WERI-Rb-1 (cell line): Measurements from ENCODE around the gene ESRP2.

ENCODE experiments used
- DNase-seq: peaks from one replicate; pipeline ENCODE4 v3.0.0-alpha.2; 2020
- H3K27ac ChIP-seq: fragments of 250-450 bp; sonication (Bioruptor Pico); 2 replicates; pipeline ENCODE4 v1.5.1; 2020; ENCODE audit warnings: mild to moderate bottlenecking, moderate library complexity
- H3K27me3 ChIP-seq: fragments of 250-450 bp; sonication (Bioruptor Pico); 2 replicates; pipeline ENCODE4 v1.5.1; 2021; ENCODE audit warnings: mild to moderate bottlenecking, low read depth, moderate library complexity; ENCODE audit not compliant: insufficient read depth, severe bottlenecking
- H3K36me3 ChIP-seq: fragments of 250-450 bp; sonication (Bioruptor Pico); 2 replicates; pipeline ENCODE4 v1.5.1; 2020; ENCODE audit warnings: mild to moderate bottlenecking, moderate library complexity
- H3K4me3 ChIP-seq: 2 replicates; pipeline ENCODE4 v1.5.1; 2011; ENCODE audit warnings: low read depth, mild to moderate bottlenecking, control low read depth, low read length
- H3K9me3 ChIP-seq: fragments of 250-450 bp; sonication (Bioruptor Pico); 2 replicates; pipeline ENCODE4 v1.5.1; 2021; ENCODE audit warnings: mild to moderate bottlenecking, moderate library complexity; ENCODE audit not compliant: severe bottlenecking
- TF ChIP-seq, protein P1 (sequence below): IDR thresholded peaks from 2 replicates; pipeline ENCODE4 v1.5.1; 2011; ENCODE audit warnings: low read depth, mild to moderate bottlenecking, control low read depth, inconsistent platforms, low read length

ESRP2 gene

GRCh38 chr16:68273896-68274295 is 38.0 kb upstream of the ESRP2 start:
- Histone ChIP-seq H3K9me3 (no peaks in the 10 kb centered on the region), H3K4me3 (no peak overlapping the region), H3K27ac (no peak overlapping the region), H3K36me3 (peaks cover 20% of the 10 kb centered on the region), H3K27me3 (no peaks in the 10 kb centered on the region)
- no peak for DNase-seq
- TF ChIP-seq, protein P1, sequence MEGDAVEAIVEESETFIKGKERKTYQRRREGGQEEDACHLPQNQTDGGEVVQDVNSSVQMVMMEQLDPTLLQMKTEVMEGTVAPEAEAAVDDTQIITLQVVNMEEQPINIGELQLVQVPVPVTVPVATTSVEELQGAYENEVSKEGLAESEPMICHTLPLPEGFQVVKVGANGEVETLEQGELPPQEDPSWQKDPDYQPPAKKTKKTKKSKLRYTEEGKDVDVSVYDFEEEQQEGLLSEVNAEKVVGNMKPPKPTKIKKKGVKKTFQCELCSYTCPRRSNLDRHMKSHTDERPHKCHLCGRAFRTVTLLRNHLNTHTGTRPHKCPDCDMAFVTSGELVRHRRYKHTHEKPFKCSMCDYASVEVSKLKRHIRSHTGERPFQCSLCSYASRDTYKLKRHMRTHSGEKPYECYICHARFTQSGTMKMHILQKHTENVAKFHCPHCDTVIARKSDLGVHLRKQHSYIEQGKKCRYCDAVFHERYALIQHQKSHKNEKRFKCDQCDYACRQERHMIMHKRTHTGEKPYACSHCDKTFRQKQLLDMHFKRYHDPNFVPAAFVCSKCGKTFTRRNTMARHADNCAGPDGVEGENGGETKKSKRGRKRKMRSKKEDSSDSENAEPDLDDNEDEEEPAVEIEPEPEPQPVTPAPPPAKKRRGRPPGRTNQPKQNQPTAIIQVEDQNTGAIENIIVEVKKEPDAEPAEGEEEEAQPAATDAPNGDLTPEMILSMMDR, result no peak

- Histone ChIP-seq H3K36me3 (peaks cover 20% of the 10 kb centered on the region), H3K4me3 (no peak overlapping the region), H3K27ac (no peak overlapping the region), H3K9me3 (no peaks in the 10 kb centered on the region), H3K27me3 (no peaks in the 10 kb centered on the region)
- TF ChIP-seq, protein P1, result no peak
- no peak for DNase-seq
Measured at GRCh38 chr16:68273459-68273858, 37.5 kb upstream of the ESRP2 start.

DNA sequence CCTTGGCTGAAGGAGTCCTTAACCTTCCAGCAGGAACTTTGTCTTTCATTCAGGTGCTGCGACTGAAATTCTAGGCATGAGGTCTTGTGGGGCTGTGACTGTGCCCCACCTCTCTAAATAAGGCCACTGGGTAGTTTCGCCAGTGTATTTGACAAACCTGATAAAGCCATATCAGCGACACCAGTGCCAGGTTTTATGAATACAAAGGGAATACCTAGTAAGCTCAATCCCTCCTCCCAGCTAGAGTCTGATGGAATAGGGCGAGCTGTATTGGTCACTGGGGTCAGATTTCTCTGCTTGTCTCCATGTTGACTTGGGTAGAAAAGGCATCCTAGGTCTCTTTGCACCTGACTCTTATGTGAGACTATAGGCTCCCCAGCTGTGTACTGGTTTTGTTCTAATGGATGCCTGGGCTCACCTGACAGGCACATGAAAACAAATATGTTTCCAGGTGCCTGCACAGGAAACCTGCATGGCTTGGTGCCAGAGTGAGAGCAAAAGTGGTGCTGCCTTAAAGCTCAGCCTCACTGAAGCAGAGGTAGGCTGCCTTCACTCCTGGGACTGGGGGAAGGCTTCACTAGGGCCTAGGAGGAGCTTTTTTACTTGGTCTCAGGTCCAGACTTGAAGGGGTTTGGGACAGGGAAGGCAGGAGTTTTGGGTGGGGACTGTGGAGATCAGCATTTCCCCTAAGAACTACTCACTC is 36.7 kb upstream of the ESRP2 start:
- no peaks in the 10 kb centered on the region for H3K27me3 ChIP-seq
- H3K4me3 ChIP-seq, result no peak overlapping the region
- no peaks in the 10 kb centered on the region for H3K9me3 ChIP-seq
- H3K36me3 ChIP-seq, result peaks cover 16% of the 10 kb centered on the region
- TF ChIP-seq, protein P1, result no peak
- no peak overlapping the region for H3K27ac ChIP-seq
- no peak for DNase-seq

- H3K4me3 ChIP-seq, result no peak overlapping the region
- no peaks in the 10 kb centered on the region for H3K9me3 ChIP-seq
- H3K27me3 ChIP-seq, result no peaks in the 10 kb centered on the region
- TF ChIP-seq, protein P1, result no peak
- no peak overlapping the region for H3K27ac ChIP-seq
- peaks cover 12% of the 10 kb centered on the region for H3K36me3 ChIP-seq
- DNase-seq, result no peak
Measured at GRCh38 chr16:68270353-68270752, 34.4 kb upstream of the ESRP2 start.

DNA sequence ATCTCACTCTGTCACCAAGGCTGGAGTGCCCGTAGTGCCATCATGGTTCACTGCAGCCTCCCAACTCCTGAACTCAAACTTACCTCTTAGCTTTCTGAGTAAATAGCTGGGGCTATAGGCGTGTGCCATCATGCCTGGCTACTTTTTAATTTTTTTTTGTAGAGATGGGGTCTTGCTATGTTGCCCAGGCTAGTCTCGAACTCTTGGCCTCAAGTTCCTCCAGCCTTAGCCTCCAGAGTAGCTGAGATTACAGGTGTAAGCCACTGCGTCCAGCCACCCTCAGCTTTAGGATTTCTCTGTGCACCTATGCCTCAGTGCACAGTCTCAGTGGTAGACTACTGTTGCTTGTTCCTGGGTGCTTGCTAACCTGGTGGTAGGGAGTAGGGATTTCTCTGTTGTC is 33.9 kb upstream of the ESRP2 start:
- Histone ChIP-seq H3K27ac (no peak overlapping the region), H3K4me3 (no peak overlapping the region), H3K27me3 (no peaks in the 10 kb centered on the region), H3K9me3 (no peaks in the 10 kb centered on the region), H3K36me3 (peaks cover 10% of the 10 kb centered on the region)
- TF ChIP-seq, protein P1, result no peak
- no peak for DNase-seq
